ENCODE measurements around the gene LHX4. TPM values are rescaled to one million over a fixed set of nuclear protein-coding genes. Genes with fewer than 3 reads are reported as not detected.

Gene LHX4
- total RNA-seq, 1 donor from 2014 or later = not detected

GRCh38 chr1:180279651-180280050, 49.6 kb downstream of the LHX4 start:
- Histone ChIP-seq H3K27me3 (ENCODE audit: low read depth) (no peaks in the 10 kb centered on the region), H3K4me3 (no peak overlapping the region), H3K4me1 (peaks cover 3% of the 10 kb centered on the region), H3K9me3 (replicated peaks) (no peaks in the 10 kb centered on the region), H3K27ac (replicated peaks) (no peak overlapping the region), H3K36me3 (peaks cover 27% of the 10 kb centered on the region)
- intact Hi-C loops (cut with micrococcal nuclease) = no loop called here
- no peak for DNase-seq
- no peak for TF ChIP-seq CTCF (IDR thresholded peaks at IDR 0.05; ENCODE audit: borderline replicate concordance)

GRCh38 chr1:180280617-180281016, 50.6 kb downstream of the LHX4 start:
- Histone ChIP-seq H3K9me3 (replicated peaks) (no peaks in the 10 kb centered on the region), H3K36me3 (peaks cover 24% of the 10 kb centered on the region), H3K27ac (replicated peaks) (no peak overlapping the region), H3K27me3 (ENCODE audit: low read depth) (no peaks in the 10 kb centered on the region), H3K4me1 (peaks cover 3% of the 10 kb centered on the region), H3K4me3 (no peak overlapping the region)
- no peak for TF ChIP-seq CTCF (IDR thresholded peaks at IDR 0.05; ENCODE audit: borderline replicate concordance)
- intact Hi-C loops (cut with micrococcal nuclease) = no loop called here
- no peak for DNase-seq

- no peak for TF ChIP-seq CTCF (IDR thresholded peaks at IDR 0.05; ENCODE audit: borderline replicate concordance)
- Histone ChIP-seq H3K27me3 (ENCODE audit: low read depth) (no peaks in the 10 kb centered on the region), H3K9me3 (replicated peaks) (no peaks in the 10 kb centered on the region), H3K4me1 (peaks cover 3% of the 10 kb centered on the region), H3K4me3 (no peak overlapping the region), H3K36me3 (peaks cover 21% of the 10 kb centered on the region), H3K27ac (replicated peaks) (no peak overlapping the region)
- intact Hi-C loops (cut with micrococcal nuclease) = no loop called here
- no peak for DNase-seq
Observed at GRCh38 chr1:180281490-180281889, 51.4 kb downstream of the LHX4 start.

GRCh38 chr1:180282401-180283044, 52.5 kb downstream of the LHX4 start:
- no peak for TF ChIP-seq CTCF (IDR thresholded peaks at IDR 0.05; ENCODE audit: borderline replicate concordance)
- no peak for DNase-seq
- Histone ChIP-seq H3K27ac (replicated peaks) (no peak overlapping the region), H3K27me3 (ENCODE audit: low read depth) (no peaks in the 10 kb centered on the region), H3K36me3 (peaks cover 21% of the 10 kb centered on the region), H3K4me3 (no peak overlapping the region), H3K9me3 (replicated peaks) (no peaks in the 10 kb centered on the region), H3K4me1 (no peaks in the 10 kb centered on the region)
- intact Hi-C loops (cut with micrococcal nuclease) = no loop called here

- intact Hi-C loops (cut with micrococcal nuclease) = no loop called here
Observed at GRCh38 chr1:180283098-180283497, 53.0 kb downstream of the LHX4 start.

More at GRCh38 chr1:180283098-180283497, 53.0 kb downstream of the LHX4 start:
- H3K27ac ChIP-seq (replicated peaks) = no peak overlapping the region
- peaks cover 26% of the 10 kb centered on the region for H3K36me3 ChIP-seq
- H3K4me1 ChIP-seq = peaks cover 2% of the 10 kb centered on the region
- H3K27me3 ChIP-seq (ENCODE audit: low read depth) = no peaks in the 10 kb centered on the region
- no peak overlapping the region for H3K4me3 ChIP-seq
- H3K9me3 ChIP-seq (replicated peaks) = no peaks in the 10 kb centered on the region
- TF ChIP-seq CTCF (IDR thresholded peaks at IDR 0.05; ENCODE audit: borderline replicate concordance) = no peak
- no peak for DNase-seq
